Measurements from ENCODE around the gene WWC1.
"Not testable (repeated sequence)": the region's sequence is repeated elsewhere in the genome, so short reads cannot be mapped to it uniquely, and the experiment has no call there.

Gene WWC1

DNA sequence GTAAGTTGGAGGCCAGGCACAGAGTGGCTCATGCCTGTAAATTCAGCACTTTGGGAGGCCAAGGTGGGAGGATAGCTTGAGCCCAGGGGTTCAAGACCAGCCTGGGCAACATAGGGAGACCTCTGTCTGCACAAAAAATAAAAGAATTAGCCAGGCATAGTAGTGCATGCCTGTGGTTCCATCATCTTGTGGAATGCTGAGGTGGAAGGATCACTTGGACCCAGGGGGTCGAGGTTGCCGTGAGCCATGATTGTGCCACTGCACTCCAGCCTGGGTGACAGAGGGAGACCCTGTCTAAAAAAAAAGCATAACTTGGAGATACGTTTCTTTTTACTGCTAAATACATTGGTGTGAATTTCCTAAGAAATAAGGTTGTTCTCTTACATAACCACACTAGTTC lies 19.1 kb downstream of the WWC1 start:
- not testable (repeated sequence) for DNase-seq

- no peak for DNase-seq
Measured at GRCh38 chr5:168311061-168311566, 19.7 kb downstream of the WWC1 start.

GRCh38 chr5:168312606-168313295 lies 21.3 kb downstream of the WWC1 start:
- no peak for DNase-seq

GRCh38 chr5:168313596-168314204 lies 22.3 kb downstream of the WWC1 start:
- no peak for DNase-seq

GRCh38 chr5:168314735-168315411 lies 23.4 kb downstream of the WWC1 start:
- DNase-seq = peak; percentile 98

DNA sequence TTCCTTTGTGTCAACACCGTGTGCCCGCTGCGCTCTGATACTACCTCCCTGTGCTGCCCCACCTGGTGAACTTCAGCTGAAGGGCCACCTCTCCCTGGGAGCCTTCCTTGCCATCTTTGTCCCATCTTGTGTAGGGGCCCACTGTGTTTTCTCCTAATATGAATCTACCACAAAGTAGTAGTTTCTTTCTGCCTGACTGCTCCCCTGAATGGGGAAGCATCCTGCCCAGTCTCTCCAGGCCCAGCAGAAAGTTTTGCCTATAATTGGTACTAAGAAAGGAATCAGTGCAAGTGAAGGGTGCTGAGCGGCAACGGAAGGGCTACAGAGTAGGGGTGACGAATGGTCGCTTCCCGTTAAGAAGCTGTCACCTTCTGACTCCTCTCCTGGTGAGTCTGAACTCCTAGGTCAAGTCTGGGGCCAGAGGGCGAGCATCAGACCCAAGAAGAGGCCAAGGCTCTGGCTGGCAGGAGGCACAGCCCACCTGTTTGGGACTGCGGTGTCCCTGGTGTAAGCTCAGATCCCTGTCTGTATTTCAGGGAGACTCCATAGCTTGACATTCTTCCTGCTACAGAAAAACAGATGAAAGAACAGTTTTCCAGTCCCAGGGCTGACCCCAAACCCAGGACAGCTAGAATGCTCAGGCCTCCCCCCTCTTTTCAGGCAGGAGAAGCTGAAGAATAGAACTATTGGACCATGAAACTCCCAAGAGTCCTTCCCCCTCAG lies 24.1 kb downstream of the WWC1 start:
- DNase-seq = no peak

- no peak for DNase-seq
Measured at GRCh38 chr5:168316139-168316578, 24.7 kb downstream of the WWC1 start.

DNA sequence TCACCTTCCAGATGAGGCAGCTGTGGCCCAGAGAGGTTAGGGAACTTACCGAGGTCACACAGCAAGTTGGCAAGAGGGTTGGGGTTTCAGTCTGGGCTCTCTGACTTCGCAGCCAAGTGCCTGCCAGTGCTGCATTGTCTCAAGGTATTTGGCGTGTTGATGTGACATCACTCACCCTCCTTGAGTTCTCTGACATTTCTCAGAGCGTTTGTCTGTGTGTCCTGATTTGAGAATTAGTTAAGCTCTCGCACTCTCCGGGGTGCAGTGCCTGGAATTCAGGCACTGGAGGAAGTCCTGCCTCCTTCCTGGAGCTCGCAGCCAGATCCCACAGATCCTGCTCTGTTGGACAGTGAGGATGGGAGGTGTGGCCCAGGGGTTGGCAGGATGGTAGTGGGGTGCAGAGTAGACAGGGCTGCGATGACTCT lies 25.7 kb downstream of the WWC1 start:
- no peak for DNase-seq

DNA sequence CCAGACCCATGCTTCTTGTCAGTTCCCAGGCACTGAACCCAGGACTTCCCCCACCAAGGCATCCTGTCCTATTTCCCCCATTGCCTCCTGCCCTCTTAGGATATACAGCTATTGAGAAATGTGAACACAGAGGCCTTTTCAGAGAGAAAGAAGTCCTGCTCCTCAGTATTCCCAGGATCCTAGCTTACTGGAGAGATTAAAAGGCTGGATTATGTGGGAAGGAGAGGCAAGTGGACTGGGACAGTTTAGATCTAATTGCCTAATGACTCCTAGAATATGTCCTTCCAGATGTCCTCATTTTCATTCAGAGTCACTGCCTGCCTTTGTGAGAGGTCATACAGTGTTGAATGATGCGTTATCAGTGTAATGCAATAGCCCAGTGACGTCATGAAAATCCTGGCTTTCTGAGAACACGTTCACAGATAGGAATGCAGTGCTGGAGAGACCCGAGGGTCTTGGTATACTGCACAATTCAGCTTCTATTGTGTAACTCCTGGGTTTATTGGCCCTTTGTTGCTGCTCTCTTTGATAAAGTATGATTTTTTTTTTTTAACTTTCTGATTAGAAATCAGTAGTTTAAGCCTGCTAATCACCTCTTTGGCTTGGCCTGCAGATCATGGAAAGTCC lies 26.2 kb downstream of the WWC1 start:
- DNase-seq = peak; percentile 95

GRCh38 chr5:168318240-168318639 lies 26.8 kb downstream of the WWC1 start:
- no peak for DNase-seq

- peak; percentile 53 for DNase-seq
Measured at GRCh38 chr5:168319774-168320173, 28.3 kb downstream of the WWC1 start.

DNA sequence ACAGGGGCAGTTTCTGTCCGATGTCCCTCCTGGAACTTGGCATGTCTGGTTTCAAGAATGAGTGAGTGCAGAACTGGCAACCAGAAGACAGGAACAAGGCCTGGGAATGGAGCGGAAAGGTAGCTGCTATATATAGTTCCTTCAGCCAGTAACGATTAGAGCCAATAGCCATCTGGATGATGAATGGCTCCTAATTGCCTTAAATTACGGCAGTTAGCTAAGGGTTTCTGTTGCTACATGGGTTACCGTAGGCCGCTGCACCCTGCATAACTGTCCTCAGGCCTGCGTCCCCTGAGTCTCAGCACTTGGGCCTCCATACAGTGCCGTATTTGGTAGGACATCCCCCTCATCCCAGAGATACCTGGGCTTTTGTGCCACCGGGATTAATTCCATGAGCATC lies 29.4 kb downstream of the WWC1 start:
- no peak for DNase-seq

GRCh38 chr5:168324859-168325630 lies 33.6 kb downstream of the WWC1 start:
- peak; percentile 27 for DNase-seq

GRCh38 chr5:168327019-168327421 lies 35.6 kb downstream of the WWC1 start:
- DNase-seq = peak; percentile 55

DNA sequence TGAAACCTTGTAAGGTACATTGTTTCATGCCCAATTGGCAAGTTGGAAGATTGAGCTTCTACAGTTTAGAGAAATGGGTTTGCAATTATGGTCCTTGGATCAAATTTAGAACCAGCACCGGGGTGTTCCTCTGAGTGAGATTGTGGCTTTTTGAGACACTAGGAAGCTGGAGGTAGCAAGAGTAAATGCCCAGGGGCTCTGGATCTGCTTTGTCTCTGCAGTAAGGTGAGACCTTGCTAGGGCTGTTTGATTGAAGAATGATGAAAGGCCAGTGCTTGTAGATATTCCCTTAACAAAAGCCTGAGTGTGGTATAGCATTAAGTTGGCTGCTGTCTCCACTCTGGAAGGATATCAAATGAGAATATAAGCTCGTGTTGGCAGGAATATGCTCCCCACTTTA lies 36.0 kb downstream of the WWC1 start:
- DNase-seq = no peak

DNA sequence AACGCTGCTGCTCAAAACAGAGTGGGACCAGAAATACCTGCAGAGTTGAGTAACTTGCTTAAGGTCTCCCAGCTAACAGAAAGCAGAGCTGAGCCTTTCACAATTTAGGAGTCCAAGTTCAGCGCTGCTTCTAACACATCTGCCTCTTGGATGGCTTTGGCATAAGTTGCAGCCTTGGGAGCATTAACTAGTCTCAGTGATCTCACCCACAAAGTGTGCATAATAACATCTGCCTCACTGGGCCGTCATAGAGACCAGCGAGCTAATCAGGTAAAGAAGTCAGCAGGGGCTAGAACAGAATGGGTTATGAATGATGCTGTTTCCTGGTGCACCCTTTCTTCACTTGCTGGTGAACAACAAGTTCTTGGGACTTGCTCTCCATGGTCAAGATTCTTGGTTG lies 36.5 kb downstream of the WWC1 start:
- DNase-seq = peak; percentile 43

- no peak for DNase-seq
Measured at GRCh38 chr5:168328814-168329213, 37.4 kb downstream of the WWC1 start.

DNA sequence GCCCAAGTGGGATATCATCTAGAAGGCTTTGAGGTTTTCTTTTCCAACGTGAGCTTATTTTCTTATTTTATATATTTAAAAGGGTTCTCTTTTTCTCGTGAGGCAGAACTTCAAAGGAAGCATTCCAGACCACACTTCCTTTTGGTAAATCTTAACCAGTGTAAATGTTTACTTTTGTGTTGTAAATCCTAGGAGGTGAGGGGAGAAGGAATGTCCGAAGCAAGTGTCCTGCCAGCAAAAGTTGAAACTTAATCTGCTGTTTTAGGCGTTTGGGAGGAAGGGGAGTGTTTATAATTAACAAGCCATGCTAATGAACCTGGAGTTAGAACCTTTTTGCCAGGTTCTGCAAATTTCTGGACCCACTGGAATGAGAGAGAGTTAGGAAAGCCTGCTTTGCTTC lies 37.9 kb downstream of the WWC1 start:
- no peak for DNase-seq

GRCh38 chr5:168332042-168332441 lies 40.6 kb downstream of the WWC1 start:
- no peak for DNase-seq

- DNase-seq = no peak
Measured at GRCh38 chr5:168334280-168334679, 42.8 kb downstream of the WWC1 start.

DNA sequence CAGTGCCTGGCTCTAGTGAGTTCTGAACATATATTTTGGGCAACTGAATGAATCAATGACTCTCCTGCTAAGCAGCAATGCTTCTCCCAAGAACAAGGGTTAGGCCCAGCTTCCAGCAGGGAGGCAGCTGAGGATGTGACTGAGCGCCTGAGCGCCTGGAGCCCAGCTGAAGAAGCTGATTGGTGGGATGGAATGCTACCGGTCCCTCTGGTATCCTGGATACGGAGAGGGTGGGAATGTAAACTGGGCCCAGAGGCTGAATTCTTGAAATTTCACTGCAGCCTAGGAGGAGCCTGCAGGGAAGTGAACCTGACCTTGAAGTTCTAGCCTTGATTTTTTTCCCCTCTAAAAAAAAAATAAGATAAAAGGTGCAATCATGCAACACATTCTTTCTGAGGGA lies 43.2 kb downstream of the WWC1 start:
- peak; percentile 86 for DNase-seq

- DNase-seq = no peak
Measured at GRCh38 chr5:168337361-168337760, 45.9 kb downstream of the WWC1 start.

Data from fibroblast of skin of scalp (primary cell).